Keratinocyte (primary cell): Measurements from ENCODE around the gene SAMD14. TPM values are rescaled to one million over a fixed set of nuclear protein-coding genes. Genes with fewer than 3 reads are reported as not detected.

ENCODE experiments used
- DNase-seq: peaks from one replicate; pipeline ENCODE4 v3.0.0-alpha.2; 2011; ENCODE audit warnings: low read depth, missing footprints, low spot score
- FAIRE-seq: peaks from 2 replicates; lab custom pipeline; 2011; peaks lifted over from hg19 to GRCh38; lab: Jason Lieb, UNC
- H2AFZ ChIP-seq: 2 replicates; pipeline ENCODE4 v1.6.0; 2012; ENCODE audit warnings: low read length, control low read depth, inconsistent platforms; ENCODE audit not compliant: control insufficient read depth
- H3K27ac ChIP-seq: 2 replicates; pipeline ENCODE4 v1.5.1; 2011; ENCODE audit warnings: low read length; ENCODE audit not compliant: control insufficient read depth, insufficient read depth
- H3K27me3 ChIP-seq: 3 replicates; pipeline ENCODE4 v1.6.0; 2011; ENCODE audit warnings: low read length; ENCODE audit not compliant: control insufficient read depth, insufficient read depth; ENCODE audit errors: extremely low read depth
- H3K36me3 ChIP-seq, 2 experiments: 2 replicates in 1 of 2; 3 replicates in 1 of 2; pipeline ENCODE4 v1.5.1; 2011; ENCODE audit warnings: low read length in 2 of 2, mild to moderate bottlenecking in 1 of 2; ENCODE audit not compliant: control insufficient read depth in 2 of 2, insufficient read depth in 2 of 2; ENCODE audit errors: extremely low read depth in 1 of 2
- H3K4me1 ChIP-seq: 3 replicates; pipeline ENCODE4 v1.5.1; 2011; ENCODE audit warnings: low read length; ENCODE audit not compliant: control insufficient read depth, insufficient read depth; ENCODE audit errors: extremely low read depth
- H3K4me2 ChIP-seq: 3 replicates; pipeline ENCODE4 v1.6.0; 2011; ENCODE audit warnings: low read depth, low read length; ENCODE audit not compliant: control insufficient read depth, insufficient read depth; ENCODE audit errors: extremely low read depth
- H3K4me3 ChIP-seq, 3 experiments: fragments of 200-600 bp in 1 of 3; sonication (generic) in 1 of 3; 2 replicates in 2 of 3; 3 replicates in 1 of 3; pipeline ENCODE4 v1.5.1; 2011 to 2016; ENCODE audit warnings: low read length in 3 of 3, mild to moderate bottlenecking in 3 of 3, control low read depth in 2 of 3, inconsistent platforms in 1 of 3, low read depth in 1 of 3, mixed read lengths in 1 of 3, mixed run types in 1 of 3, moderate library complexity in 1 of 3; ENCODE audit not compliant: control insufficient read depth in 2 of 3, insufficient read depth in 2 of 3; ENCODE audit errors: extremely low read depth in 1 of 3
- H3K79me2 ChIP-seq: 2 replicates; pipeline ENCODE4 v1.6.0; 2012; ENCODE audit warnings: low read length; ENCODE audit not compliant: control insufficient read depth, insufficient read depth
- H3K9ac ChIP-seq: 3 replicates; pipeline ENCODE4 v1.6.0; 2011; ENCODE audit warnings: low read length; ENCODE audit not compliant: control insufficient read depth, insufficient read depth; ENCODE audit errors: extremely low read depth
- H3K9me1 ChIP-seq: 3 replicates; pipeline ENCODE4 v1.6.0; 2011; ENCODE audit warnings: low read length; ENCODE audit not compliant: control insufficient read depth, insufficient read depth; ENCODE audit errors: extremely low read depth
- H3K9me3 ChIP-seq: 2 replicates; pipeline ENCODE4 v1.5.1; 2012; ENCODE audit warnings: low read depth, low read length; ENCODE audit not compliant: control insufficient read depth
- H4K20me1 ChIP-seq: 3 replicates; pipeline ENCODE4 v1.6.0; 2011; ENCODE audit warnings: low read length; ENCODE audit not compliant: control insufficient read depth, insufficient read depth; ENCODE audit errors: extremely low read depth
- EZH2 ChIP-seq: IDR thresholded peaks from one replicate; pipeline ENCODE4 v1.6.1; 2012; ENCODE audit warnings: inconsistent platforms, mild to moderate bottlenecking, low read length, moderate library complexity
- dilution Hi-C: fragments of 300-500 bp; cut with MboI; formaldehyde crosslinking; loops from one replicate; pipeline ENCODE4 v1.7.0; 2020; ENCODE audit warnings: low sequenced_read_pairs; ENCODE audit not compliant: extremely low pct_ligation_motif_present
- polyA plus RNA-seq, 5 experiments: library from polyadenylated mRNA; depleted of rRNA in 3 of 5; stranded (reverse) in 3 of 5; stranded (forward) in 1 of 5; unstranded in 1 of 5; fragments of >200 nt; gene quantifications; 1 replicate in 1 of 5; 2 replicates in 3 of 5; 3 replicates in 1 of 5; pipeline versions ENCODE4 v1.2.1 to v1.2.3, GENCODE V29; 2011 to 2012; ENCODE audit warnings: missing spikeins in 2 of 5, low read depth in 1 of 5, low replicate concordance in 1 of 5
- TF ChIP-seq, protein P1 (sequence below), 3 experiments: IDR thresholded peaks in 1 of 3; conservative IDR thresholded peaks in 1 of 3; optimal IDR thresholded peaks in 1 of 3; 2 replicates in 2 of 3; 3 replicates in 1 of 3; pipeline versions ENCODE3 to v1.5.1; 2011; ENCODE audit warnings: low read length in 3 of 3, mild to moderate bottlenecking in 3 of 3, moderate library complexity in 2 of 3, control low read depth in 1 of 3, inconsistent platforms in 1 of 3; ENCODE audit not compliant: insufficient read depth in 2 of 3; ENCODE audit errors: extremely low read depth in 1 of 3

SAMD14 gene
- polyA plus RNA-seq, 1 donor (not counting 4 experiments of a cell fraction or from before 2014, with no cell fraction given): not detected

DNA sequence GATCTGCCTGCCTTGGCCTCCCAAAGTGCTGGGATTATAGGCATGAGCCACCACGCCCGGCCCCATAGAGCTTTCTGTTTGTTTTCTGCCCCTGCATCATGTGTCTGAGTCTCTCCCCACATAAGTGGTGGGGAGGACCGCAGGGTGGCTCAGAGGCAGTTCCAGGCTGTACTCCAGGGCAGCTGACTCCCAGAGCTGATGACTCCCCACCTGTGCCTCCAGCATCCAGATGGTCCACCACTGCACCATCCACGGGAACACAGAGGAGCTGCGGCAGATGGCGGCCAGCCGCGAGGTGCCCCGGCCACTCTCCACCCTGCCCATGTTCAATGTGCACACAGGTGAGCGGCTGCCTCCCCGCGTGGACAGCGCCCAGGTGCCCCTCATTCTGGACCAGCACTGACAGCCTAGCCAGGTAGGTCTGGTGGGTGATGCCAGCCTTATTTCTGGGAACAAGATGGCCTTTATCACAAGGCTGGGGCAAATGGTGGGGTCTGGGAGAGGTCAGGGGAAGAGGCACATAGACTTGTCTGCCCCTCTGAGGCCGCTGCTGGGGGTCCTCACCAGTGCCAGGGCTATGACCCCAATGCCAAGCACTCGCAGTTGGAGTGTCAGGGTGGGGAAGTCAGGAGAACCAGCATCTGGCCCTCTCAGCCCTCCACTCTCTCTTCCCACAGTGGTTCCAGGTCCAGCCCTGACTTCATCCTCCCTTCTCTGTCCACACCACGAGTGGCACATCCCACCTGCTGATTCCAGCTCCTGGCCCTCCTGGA, 45.3 kb upstream of the SAMD14 start:
- dilution Hi-C loops: no loop called here
- Histone ChIP-seq H3K27ac (no peak overlapping the region), H3K4me2 (no peak overlapping the region), H3K9me3 (no peaks in the 10 kb centered on the region), H3K9ac (no peak overlapping the region), H3K9me1 (no peaks in the 10 kb centered on the region), H3K36me3 (no peaks in the 10 kb centered on the region), H3K79me2 (no peaks in the 10 kb centered on the region), H3K4me1 (peaks cover 20% of the 10 kb centered on the region), H4K20me1 (no peaks in the 10 kb centered on the region), H2AFZ (no peak overlapping the region), H3K4me3 (no peak overlapping the region), H3K27me3 (no peaks in the 10 kb centered on the region)
- no peak for DNase-seq
- TF ChIP-seq, protein P1, sequence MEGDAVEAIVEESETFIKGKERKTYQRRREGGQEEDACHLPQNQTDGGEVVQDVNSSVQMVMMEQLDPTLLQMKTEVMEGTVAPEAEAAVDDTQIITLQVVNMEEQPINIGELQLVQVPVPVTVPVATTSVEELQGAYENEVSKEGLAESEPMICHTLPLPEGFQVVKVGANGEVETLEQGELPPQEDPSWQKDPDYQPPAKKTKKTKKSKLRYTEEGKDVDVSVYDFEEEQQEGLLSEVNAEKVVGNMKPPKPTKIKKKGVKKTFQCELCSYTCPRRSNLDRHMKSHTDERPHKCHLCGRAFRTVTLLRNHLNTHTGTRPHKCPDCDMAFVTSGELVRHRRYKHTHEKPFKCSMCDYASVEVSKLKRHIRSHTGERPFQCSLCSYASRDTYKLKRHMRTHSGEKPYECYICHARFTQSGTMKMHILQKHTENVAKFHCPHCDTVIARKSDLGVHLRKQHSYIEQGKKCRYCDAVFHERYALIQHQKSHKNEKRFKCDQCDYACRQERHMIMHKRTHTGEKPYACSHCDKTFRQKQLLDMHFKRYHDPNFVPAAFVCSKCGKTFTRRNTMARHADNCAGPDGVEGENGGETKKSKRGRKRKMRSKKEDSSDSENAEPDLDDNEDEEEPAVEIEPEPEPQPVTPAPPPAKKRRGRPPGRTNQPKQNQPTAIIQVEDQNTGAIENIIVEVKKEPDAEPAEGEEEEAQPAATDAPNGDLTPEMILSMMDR (optimal IDR thresholded peaks at IDR 0.05 in 1 of 3, IDR thresholded peaks at IDR 0.05 in 1 of 3, conservative IDR thresholded peaks at IDR 0.05 in 1 of 3; ENCODE audit: extremely low read depth in 1 of 3, insufficient read depth in 2 of 3, low read length in 3 of 3): no peak
- TF ChIP-seq EZH2: no peak
- no peak for FAIRE-seq

DNA sequence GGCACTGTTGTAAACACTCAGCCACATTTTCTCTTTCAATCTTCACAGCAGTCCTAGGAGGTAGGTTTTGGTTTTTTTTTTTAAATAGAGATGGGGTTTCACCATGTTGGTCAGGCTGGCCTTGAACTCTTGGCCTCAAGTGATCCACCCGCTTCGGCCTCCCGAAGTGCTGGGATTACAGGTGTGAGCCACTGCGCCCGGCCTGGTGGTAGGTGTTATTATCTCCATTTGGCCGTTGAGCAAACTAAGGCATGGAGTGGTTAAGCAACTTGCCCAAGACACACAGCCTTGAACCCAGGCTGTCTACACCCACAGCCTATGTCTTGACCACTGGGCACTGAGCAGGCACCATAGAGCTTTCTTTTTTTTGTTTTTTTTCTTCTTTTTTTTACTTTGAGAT, 44.5 kb upstream of the SAMD14 start:
- no peaks in the 10 kb centered on the region for H3K9me3 ChIP-seq
- H3K9me1 ChIP-seq: no peaks in the 10 kb centered on the region
- H3K9ac ChIP-seq: no peak overlapping the region
- peaks cover 20% of the 10 kb centered on the region for H3K4me1 ChIP-seq
- no peak overlapping the region for H3K27ac ChIP-seq
- no peak overlapping the region for H2AFZ ChIP-seq
- no peaks in the 10 kb centered on the region for H3K36me3 ChIP-seq
- FAIRE-seq: no peak
- H3K4me3 ChIP-seq: no peak overlapping the region
- H4K20me1 ChIP-seq: no peaks in the 10 kb centered on the region
- H3K4me2 ChIP-seq: no peak overlapping the region
- no peaks in the 10 kb centered on the region for H3K27me3 ChIP-seq
- DNase-seq: no peak
- TF ChIP-seq, protein P1 (optimal IDR thresholded peaks at IDR 0.05 in 1 of 3, IDR thresholded peaks at IDR 0.05 in 1 of 3, conservative IDR thresholded peaks at IDR 0.05 in 1 of 3; ENCODE audit: extremely low read depth in 1 of 3, insufficient read depth in 2 of 3, low read length in 3 of 3): no peak
- no peak for TF ChIP-seq EZH2
- dilution Hi-C loops: no loop called here
- H3K79me2 ChIP-seq: no peaks in the 10 kb centered on the region
